Neural crest cell (in vitro differentiated cells): ENCODE data around the gene PCNT. TPM values are rescaled to one million over a fixed set of nuclear protein-coding genes. Genes with fewer than 3 reads are reported as not detected.

Experiments
- DNase-seq: peaks from one replicate; pipeline ENCODE4 v3.0.0; 2021; ENCODE audit warnings: low read depth, mixed read lengths, low spot score
- H3K27ac Mint-ChIP-seq: one replicate; pipeline ENCODE4 v1.8.0; 2021; ENCODE audit warnings: mild to moderate bottlenecking, mixed read lengths; ENCODE audit not compliant: unreplicated experiment
- H3K27me3 Mint-ChIP-seq: 2 replicates; pipeline ENCODE4 v1.8.0; 2021; ENCODE audit warnings: low read depth, mild to moderate bottlenecking, mixed read lengths
- H3K36me3 Mint-ChIP-seq: 2 replicates; pipeline ENCODE4 v1.8.0; 2021; ENCODE audit warnings: low read depth, mild to moderate bottlenecking, mixed read lengths
- H3K4me1 Mint-ChIP-seq: 2 replicates; pipeline ENCODE4 v1.8.0; 2021; ENCODE audit warnings: mixed read lengths
- H3K4me3 Mint-ChIP-seq: one replicate; pipeline ENCODE4 v1.8.0; 2021; ENCODE audit warnings: mild to moderate bottlenecking, mixed read lengths
- H3K9me3 Mint-ChIP-seq: 2 replicates; pipeline ENCODE4 v1.8.0; 2021; ENCODE audit warnings: mixed read lengths
- total RNA-seq: library from RNA; stranded (reverse); gene quantifications from 2 replicates; pipeline ENCODE4 v1.2.1, GENCODE V29; 2021
- TF ChIP-seq, protein P1 (sequence below): fragments of 200-600 bp; sonication (generic); conservative IDR thresholded peaks from 2 replicates; pipeline ENCODE4 v1.5.0; 2021; ENCODE audit warnings: antibody characterized with exemption, mild to moderate bottlenecking

Gene PCNT
- total RNA-seq, 1 donor from 2014 or later = 60.4 TPM

DNA sequence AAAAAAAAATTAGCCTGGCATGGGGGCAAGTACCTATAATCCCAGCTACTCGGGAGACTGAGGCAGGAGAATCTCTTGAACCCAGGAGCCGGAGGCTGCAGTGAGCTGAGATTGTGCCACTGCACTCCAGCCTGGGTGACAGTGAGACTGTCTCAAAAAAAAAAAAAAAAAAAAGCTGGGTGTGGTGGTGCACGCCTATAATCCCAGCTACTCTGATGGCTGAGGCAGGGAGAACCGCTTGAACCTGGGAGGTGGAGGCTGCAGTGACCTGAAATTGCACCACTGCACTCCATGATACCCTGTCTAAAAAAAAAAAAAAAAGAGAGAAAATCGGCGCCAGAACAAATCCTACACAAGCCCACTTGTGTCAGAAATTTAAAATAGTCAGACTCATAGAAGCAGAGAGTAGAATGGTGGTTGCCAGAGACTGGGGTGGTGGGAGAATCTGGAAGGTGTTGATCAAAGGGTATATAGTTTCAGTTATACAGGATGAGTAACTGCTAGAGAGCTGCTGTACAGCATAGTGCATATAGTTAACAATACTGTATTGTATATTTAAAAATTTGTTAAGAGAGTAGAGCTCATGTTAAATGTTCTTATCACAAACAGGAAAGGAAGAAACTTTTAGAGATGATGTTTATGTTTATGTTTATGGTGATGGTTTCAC, 144.3 kb downstream of the PCNT start:
- Mint-ChIP-seq H3K36me3 (peaks cover 9% of the 10 kb centered on the region), H3K4me1 (peaks cover 30% of the 10 kb centered on the region), H3K4me3 (no peak overlapping the region), H3K27ac (peak overlapping the region; percentile 66), H3K27me3 (no peaks in the 10 kb centered on the region), H3K9me3 (no peaks in the 10 kb centered on the region)
- TF ChIP-seq, protein P1, sequence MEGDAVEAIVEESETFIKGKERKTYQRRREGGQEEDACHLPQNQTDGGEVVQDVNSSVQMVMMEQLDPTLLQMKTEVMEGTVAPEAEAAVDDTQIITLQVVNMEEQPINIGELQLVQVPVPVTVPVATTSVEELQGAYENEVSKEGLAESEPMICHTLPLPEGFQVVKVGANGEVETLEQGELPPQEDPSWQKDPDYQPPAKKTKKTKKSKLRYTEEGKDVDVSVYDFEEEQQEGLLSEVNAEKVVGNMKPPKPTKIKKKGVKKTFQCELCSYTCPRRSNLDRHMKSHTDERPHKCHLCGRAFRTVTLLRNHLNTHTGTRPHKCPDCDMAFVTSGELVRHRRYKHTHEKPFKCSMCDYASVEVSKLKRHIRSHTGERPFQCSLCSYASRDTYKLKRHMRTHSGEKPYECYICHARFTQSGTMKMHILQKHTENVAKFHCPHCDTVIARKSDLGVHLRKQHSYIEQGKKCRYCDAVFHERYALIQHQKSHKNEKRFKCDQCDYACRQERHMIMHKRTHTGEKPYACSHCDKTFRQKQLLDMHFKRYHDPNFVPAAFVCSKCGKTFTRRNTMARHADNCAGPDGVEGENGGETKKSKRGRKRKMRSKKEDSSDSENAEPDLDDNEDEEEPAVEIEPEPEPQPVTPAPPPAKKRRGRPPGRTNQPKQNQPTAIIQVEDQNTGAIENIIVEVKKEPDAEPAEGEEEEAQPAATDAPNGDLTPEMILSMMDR = no peak
- DNase-seq = no peak

DNA sequence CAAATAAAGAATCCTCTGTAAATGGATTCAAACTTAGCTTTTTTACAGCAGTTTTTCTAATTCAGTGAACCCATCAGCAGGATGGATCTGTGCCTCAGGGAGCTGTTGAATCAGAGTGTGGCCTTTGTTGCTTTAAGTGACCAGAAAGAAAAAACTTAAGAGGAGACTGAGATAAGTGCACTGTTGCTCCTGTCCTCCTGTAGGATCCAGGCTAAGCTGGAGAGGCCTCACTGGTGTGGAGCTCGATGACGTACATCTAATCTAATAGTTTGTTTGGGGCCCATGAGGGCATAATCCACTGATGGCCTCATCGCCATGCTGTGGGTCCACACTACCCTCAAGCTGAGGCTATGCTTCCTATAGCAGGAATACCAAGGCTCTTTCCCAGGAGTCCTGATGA, 145.3 kb downstream of the PCNT start:
- H3K27me3 Mint-ChIP-seq = no peaks in the 10 kb centered on the region
- peaks cover 30% of the 10 kb centered on the region for H3K4me1 Mint-ChIP-seq
- H3K4me3 Mint-ChIP-seq = no peak overlapping the region
- H3K27ac Mint-ChIP-seq = no peak overlapping the region
- H3K9me3 Mint-ChIP-seq = no peaks in the 10 kb centered on the region
- H3K36me3 Mint-ChIP-seq = peaks cover 10% of the 10 kb centered on the region
- TF ChIP-seq, protein P1 = no peak
- no peak for DNase-seq

DNA sequence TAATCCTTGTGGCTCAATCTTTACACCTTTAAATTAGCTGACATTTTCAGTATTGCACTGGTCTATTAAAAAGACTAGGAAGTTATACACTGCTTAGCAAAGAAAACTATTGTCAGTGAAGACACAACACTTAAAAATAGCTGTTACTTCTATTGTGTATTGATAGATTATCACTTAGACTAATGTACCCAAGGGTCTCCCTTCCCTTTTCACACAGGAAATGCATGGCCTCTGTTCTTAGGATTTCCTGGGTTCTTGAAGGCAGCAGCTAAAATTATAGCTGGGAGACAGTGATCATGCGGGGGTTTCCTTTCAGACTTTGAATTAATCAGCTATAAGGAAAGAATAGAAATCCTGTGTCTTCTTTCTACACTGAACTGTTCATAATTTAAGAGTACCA, 147.6 kb downstream of the PCNT start:
- Mint-ChIP-seq H3K4me1 (peaks cover 30% of the 10 kb centered on the region), H3K27me3 (no peaks in the 10 kb centered on the region), H3K27ac (no peak overlapping the region), H3K4me3 (no peak overlapping the region), H3K9me3 (no peaks in the 10 kb centered on the region), H3K36me3 (peaks cover 16% of the 10 kb centered on the region)
- DNase-seq = no peak
- TF ChIP-seq, protein P1 = no peak

DNA sequence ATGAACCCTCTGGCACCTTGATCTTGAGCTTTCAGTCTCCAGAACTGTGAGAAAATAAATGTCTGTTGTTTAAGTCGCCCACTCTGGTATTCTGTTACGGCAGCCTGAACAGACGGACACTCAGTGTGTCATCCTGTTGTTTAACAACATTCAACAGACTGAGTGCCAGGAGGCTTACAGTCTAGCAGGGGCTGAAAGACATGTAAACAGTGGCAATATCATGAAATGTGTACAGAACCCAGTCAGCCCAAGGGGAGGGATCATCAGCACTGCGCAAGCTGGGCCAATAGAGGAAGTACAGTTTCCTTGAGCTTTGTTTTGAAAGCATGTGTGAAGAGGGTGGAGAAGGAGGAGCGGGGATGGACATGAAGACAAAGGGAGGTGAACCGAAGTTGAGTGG, 148.3 kb downstream of the PCNT start:
- H3K9me3 Mint-ChIP-seq = no peaks in the 10 kb centered on the region
- H3K36me3 Mint-ChIP-seq = peaks cover 16% of the 10 kb centered on the region
- no peak overlapping the region for H3K27ac Mint-ChIP-seq
- TF ChIP-seq, protein P1 = no peak
- peaks cover 30% of the 10 kb centered on the region for H3K4me1 Mint-ChIP-seq
- H3K27me3 Mint-ChIP-seq = no peaks in the 10 kb centered on the region
- no peak for DNase-seq
- H3K4me3 Mint-ChIP-seq = no peak overlapping the region

DNA sequence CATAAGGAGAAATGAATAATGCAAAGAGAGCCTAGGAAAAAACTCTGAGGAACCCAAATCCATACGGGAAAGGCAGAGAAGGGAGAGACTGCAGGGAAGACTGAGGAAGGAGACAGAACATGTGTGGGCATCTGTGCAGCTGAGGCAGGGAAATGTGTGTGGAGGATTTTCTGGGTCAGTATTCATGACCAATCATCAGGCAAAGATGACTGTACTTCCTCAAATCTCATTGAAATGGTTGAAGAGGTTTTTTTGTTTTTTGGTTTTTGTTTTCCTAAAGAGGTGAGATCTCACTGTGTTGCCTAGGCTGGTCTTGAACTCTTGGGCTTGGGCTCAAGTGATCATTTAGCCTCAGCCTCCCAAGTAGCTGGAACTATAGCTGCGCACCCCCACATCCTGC, 150.4 kb downstream of the PCNT start:
- H3K36me3 Mint-ChIP-seq = peaks cover 20% of the 10 kb centered on the region
- no peaks in the 10 kb centered on the region for H3K9me3 Mint-ChIP-seq
- H3K4me3 Mint-ChIP-seq = no peak overlapping the region
- H3K27ac Mint-ChIP-seq = no peak overlapping the region
- DNase-seq = no peak
- H3K4me1 Mint-ChIP-seq = peaks cover 21% of the 10 kb centered on the region
- TF ChIP-seq, protein P1 = no peak
- no peaks in the 10 kb centered on the region for H3K27me3 Mint-ChIP-seq
